CD4-positive, alpha-beta memory T cell (primary cell): Measurements from ENCODE around the gene TAOK2. TPM values are rescaled to one million over a fixed set of nuclear protein-coding genes. Genes with fewer than 3 reads are reported as not detected.

Experiments used
- CTCF ChIA-PET: fragments of 350-600 bp; sonication (Branson Sonifier 250); formaldehyde crosslinking; loops from one replicate; lab custom pipeline; 2021; ENCODE audit warnings: inconsistent platforms; ENCODE audit not compliant: partially characterized antibody; lab: Charles Lee
- POLR2A ChIA-PET: fragments of 350-600 bp; sonication (Branson Sonifier 250); formaldehyde crosslinking; loops from one replicate; lab custom pipeline; 2021; ENCODE audit not compliant: partially characterized antibody; lab: Charles Lee
- DNase-seq, 5 donors: peaks; one replicate each; pipeline versions ENCODE4 v3.0.0 to v3.0.0-alpha.2; 2020 to 2022; ENCODE audit warnings: mixed read lengths in 1 of 5
- H3K27ac ChIP-seq: one replicate; pipeline ENCODE4 v1.7.0; 2013; ENCODE audit warnings: low read depth, low read length
- H3K27me3 ChIP-seq: 2 replicates; pipeline ENCODE4 v1.7.0; 2013; ENCODE audit warnings: mild to moderate bottlenecking, low read length, moderate library complexity; ENCODE audit not compliant: insufficient read depth
- H3K36me3 ChIP-seq: 2 replicates; pipeline ENCODE4 v1.7.0; 2013; ENCODE audit warnings: mild to moderate bottlenecking, low read length, moderate library complexity; ENCODE audit not compliant: insufficient read depth
- H3K4me1 ChIP-seq: 2 replicates; pipeline ENCODE4 v1.7.0; 2013; ENCODE audit warnings: mild to moderate bottlenecking, low read length, moderate library complexity; ENCODE audit not compliant: insufficient read depth
- H3K4me3 ChIP-seq, 2 donors: one replicate each; pipeline ENCODE4 v1.7.0; 2013; ENCODE audit warnings: low read length in 2 of 2, mild to moderate bottlenecking in 1 of 2
- H3K9me3 ChIP-seq, 2 donors: one replicate each; pipeline ENCODE4 v1.7.0; 2013; ENCODE audit warnings: low read length in 2 of 2, control low read depth in 1 of 2; ENCODE audit not compliant: control insufficient read depth in 1 of 2
- H3K27ac Mint-ChIP-seq, 7 donors: one replicate each; pipeline ENCODE4 v1.8.0; 2020 to 2021; ENCODE audit warnings: mixed read lengths in 7 of 7, mild to moderate bottlenecking in 6 of 7, inconsistent platforms in 3 of 7, moderate library complexity in 3 of 7
- H3K27me3 Mint-ChIP-seq, 2 donors: one replicate each; pipeline ENCODE4 v1.8.0; 2020 to 2021; ENCODE audit warnings: mixed read lengths in 2 of 2
- H3K36me3 Mint-ChIP-seq, 2 donors: one replicate each; pipeline ENCODE4 v1.8.0; 2020 to 2021; ENCODE audit warnings: mixed read lengths in 2 of 2, inconsistent platforms in 1 of 2, mild to moderate bottlenecking in 1 of 2
- H3K4me1 Mint-ChIP-seq, 4 donors: one replicate each; pipeline ENCODE4 v1.8.0; 2020 to 2021; ENCODE audit warnings: mixed read lengths in 4 of 4, mild to moderate bottlenecking in 1 of 4
- H3K4me3 Mint-ChIP-seq, 8 donors: one replicate each; pipeline ENCODE4 v1.8.0; 2020 to 2021; ENCODE audit warnings: mixed read lengths in 8 of 8, mild to moderate bottlenecking in 7 of 8, moderate library complexity in 6 of 8, inconsistent platforms in 3 of 8
- H3K9me3 Mint-ChIP-seq, 8 donors: one replicate each; pipeline ENCODE4 v1.8.0; 2020 to 2021; ENCODE audit warnings: mixed read lengths in 8 of 8, mild to moderate bottlenecking in 5 of 8, inconsistent platforms in 3 of 8, moderate library complexity in 1 of 8
- intact Hi-C: fragments of 100-400 bp; cut with micrococcal nuclease; formaldehyde crosslinking; loops from one replicate; pipeline ENCODE4 v1.15.1; 2023
- polyA plus RNA-seq, 2 donors: library from polyadenylated mRNA; unstranded; fragments of 300-500 nt; fragmentation: Illumina TruSeq; gene quantifications; one replicate each; pipeline ENCODE4 v1.2.3, GENCODE V29; 2021
- total RNA-seq, 2 experiments: library from RNA; stranded (reverse); gene quantifications; one replicate each; pipeline ENCODE4 v1.2.3, GENCODE V29; 2021

The TAOK2 gene
- total and polyA plus RNA-seq, 4 experiments from 2014 or later: 1.7 to 56.0 (median 31.0) TPM

DNA sequence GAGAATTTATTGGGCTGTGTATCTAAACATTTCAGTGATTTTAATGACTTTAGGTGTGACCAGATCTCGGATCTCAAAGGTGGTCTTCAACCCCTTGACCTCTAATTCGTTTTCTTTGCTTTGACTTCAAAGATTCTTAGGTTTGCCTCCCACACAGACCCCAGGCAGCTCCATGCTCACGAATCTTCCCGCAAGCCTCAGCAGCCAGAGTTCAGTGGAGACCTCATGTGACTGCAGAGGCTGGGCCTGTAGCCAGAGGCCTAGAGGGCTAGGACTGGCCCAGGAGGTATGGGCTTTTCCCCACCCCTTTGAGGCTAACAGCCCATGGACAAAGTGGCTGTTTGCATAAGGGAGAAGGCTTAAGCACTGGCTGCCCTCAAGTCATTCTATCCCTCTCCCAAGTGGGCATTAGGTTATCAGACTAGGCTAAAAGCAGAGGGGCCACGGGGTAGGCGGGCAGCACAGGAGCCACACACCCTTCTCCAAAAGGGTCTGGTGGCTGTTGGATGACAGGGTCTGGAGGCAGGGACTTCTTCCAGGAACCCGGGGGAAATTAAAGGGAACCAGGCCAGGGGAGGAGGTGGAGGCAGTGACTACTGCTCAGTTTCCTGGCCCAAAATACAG, 18.8 kb downstream of the TAOK2 start:
- H3K27me3 Mint-ChIP-seq: no peaks in the 10 kb centered on the region
- H3K9me3 Mint-ChIP-seq: peaks cover 0 to 2% (median 0%) of the 10 kb centered on the region in 8 donors
- no peak overlapping the region for H3K27ac ChIP-seq
- H3K4me1 Mint-ChIP-seq: peaks cover 11 to 34% (median 21%) of the 10 kb centered on the region in 4 donors
- no peak overlapping the region for H3K4me3 ChIP-seq
- peak overlapping the region in 4 of 7 donors; percentile 22 to 74 (median 42) for H3K27ac Mint-ChIP-seq
- intact Hi-C loops: loop anchor here (10.0 kb wide), 1 partner anchor 178 kb away; the partner anchor contains the start of genes PAGR1 and PRRT2
- peaks cover 26% of the 10 kb centered on the region for H3K36me3 ChIP-seq
- ChIA-PET CTCF (no interaction called here), POLR2A (interaction anchor here (2.1 kb wide), 1 partner anchor 18 kb away, joined by 14 read pairs; the partner anchor contains the start of gene TAOK2)
- H3K4me3 Mint-ChIP-seq: peak overlapping the region in 3 of 8 donors; percentile 21 to 64 (median 64)
- peaks cover 23% of the 10 kb centered on the region for H3K4me1 ChIP-seq
- peaks cover 35 to 64% of the 10 kb centered on the region in 2 donors for H3K36me3 Mint-ChIP-seq
- no peaks in the 10 kb centered on the region for H3K9me3 ChIP-seq
- DNase-seq: no peak
- no peaks in the 10 kb centered on the region for H3K27me3 ChIP-seq

DNA sequence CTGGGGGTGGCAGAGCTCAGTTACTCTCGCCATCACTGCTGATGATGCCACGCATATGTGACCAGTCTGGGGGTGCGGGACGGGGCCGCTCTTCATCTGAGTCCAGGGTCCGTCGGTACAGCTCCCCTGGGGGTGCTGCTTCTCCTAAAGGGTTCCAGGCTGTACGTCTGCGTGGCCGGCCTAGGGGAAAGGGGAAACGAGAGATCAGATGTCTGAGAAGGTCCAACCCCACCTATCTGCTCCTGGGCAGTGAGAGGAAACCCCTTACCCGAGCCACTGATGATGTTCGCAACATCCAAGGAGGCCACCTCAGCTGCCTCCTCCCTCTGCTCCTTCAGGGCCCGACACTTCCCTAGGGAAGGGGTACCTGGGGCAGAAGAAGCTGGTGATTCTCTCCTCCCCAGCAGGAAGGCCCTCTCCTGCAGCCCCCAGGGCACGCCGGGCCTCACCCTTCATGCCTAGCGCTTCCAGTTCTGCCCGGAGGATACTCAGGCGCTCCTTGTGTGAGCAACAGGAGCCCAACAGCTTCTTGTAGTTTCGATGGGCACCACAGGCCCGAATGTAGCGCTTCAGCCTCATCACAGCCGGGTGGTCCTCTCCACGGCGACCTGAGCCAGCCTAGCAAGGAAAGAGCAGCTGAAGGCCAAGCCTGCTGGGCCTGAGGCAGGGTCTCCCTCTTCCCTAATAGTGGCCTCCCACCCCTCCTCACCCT, 19.7 kb downstream of the TAOK2 start:
- Histone ChIP-seq H3K9me3 (no peaks in the 10 kb centered on the region), H3K4me1 (peaks cover 23% of the 10 kb centered on the region), H3K27ac (no peak overlapping the region), H3K27me3 (no peaks in the 10 kb centered on the region), H3K4me3 (no peak overlapping the region), H3K36me3 (peaks cover 27% of the 10 kb centered on the region)
- ChIA-PET POLR2A (interaction anchor here (2.1 to 3.9 kb wide), 3 partner anchors 19 to 73 kb away, joined by 12 to 24 read pairs (median 14); partner anchors contain the start of genes ALDOA, KCTD13 and TAOK2), CTCF (interaction anchor here (1.0 to 1.3 kb wide), 2 partner anchors 8 to 32 kb away, joined by 3 to 4 read pairs; no protein-coding TSS in a partner anchor)
- H3K27me3 Mint-ChIP-seq: no peaks in the 10 kb centered on the region
- peaks cover 13 to 35% (median 25%) of the 10 kb centered on the region in 4 donors for H3K4me1 Mint-ChIP-seq
- no peak for DNase-seq
- H3K27ac Mint-ChIP-seq: peak overlapping the region in 2 of 7 donors; percentile 41 to 99
- H3K9me3 Mint-ChIP-seq: peaks cover 0 to 2% (median 0%) of the 10 kb centered on the region in 8 donors
- intact Hi-C loops: loop anchor here (10.0 kb wide), 1 partner anchor 179 kb away; the partner anchor contains the start of genes PAGR1 and PRRT2
- peak overlapping the region in 2 of 8 donors; percentile 12 to 63 for H3K4me3 Mint-ChIP-seq
- peaks cover 31 to 61% of the 10 kb centered on the region in 2 donors for H3K36me3 Mint-ChIP-seq

DNA sequence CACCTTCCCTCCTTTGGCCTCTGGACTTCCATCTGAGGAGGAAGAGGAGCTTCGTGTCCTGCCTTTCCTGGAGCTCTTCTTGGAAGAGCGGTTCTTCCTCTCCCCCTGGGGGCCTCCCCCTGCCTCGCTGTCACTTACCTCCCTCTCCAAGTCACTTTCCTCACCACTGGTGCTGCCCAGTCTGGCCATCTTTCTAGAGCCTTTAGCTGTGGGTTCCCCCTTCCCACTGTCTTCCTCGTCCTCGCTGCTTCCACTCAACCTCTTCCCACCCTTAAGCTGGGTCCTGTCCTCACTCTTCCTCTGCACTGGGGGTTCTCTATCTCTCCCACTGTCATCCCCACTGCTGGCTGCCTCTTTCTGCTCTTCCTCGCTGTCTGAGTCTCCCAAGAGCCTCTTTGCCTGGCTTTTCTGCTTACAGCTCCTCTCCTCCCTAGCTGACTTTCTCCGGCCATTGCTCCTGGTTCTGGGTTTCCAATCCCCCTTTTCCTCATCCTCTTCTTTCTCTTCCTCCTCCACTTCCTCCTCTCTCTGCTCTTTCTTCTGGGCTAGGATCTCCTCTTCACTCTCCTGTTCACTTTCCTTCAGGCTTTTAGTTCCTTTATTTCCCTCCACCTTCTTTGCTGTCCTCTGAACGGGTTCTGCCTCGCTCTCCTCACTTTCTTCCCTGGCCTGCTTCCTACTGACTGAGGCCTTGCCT, 20.4 kb downstream of the TAOK2 start:
- no peak for DNase-seq
- ChIA-PET POLR2A (interaction anchor here (1.4 to 3.9 kb wide), 5 partner anchors 20 to 294 kb away, joined by 8 to 27 read pairs (median 14); partner anchors contain the start of genes ALDOA, KCTD13, TAOK2 and TMEM219), CTCF (interaction anchor here (1.0 to 1.3 kb wide), 3 partner anchors 9 to 292 kb away, joined by 3 to 4 read pairs (median 3); no protein-coding TSS in a partner anchor)
- peaks cover 29% of the 10 kb centered on the region for H3K36me3 ChIP-seq
- peaks cover 14 to 36% (median 27%) of the 10 kb centered on the region in 4 donors for H3K4me1 Mint-ChIP-seq
- H3K4me3 ChIP-seq: peak overlapping the region in 1 of 2 donors; percentile 72
- intact Hi-C loops: loop anchor here (10.0 kb wide), 1 partner anchor 179 kb away; the partner anchor contains the start of genes PAGR1 and PRRT2
- no peaks in the 10 kb centered on the region for H3K27me3 ChIP-seq
- H3K9me3 Mint-ChIP-seq: peaks cover 0 to 2% (median 0%) of the 10 kb centered on the region in 8 donors
- H3K27ac Mint-ChIP-seq: peak overlapping the region; percentile 23 to 99 (median 97)
- H3K36me3 Mint-ChIP-seq: peaks cover 29 to 59% of the 10 kb centered on the region in 2 donors
- H3K9me3 ChIP-seq: no peaks in the 10 kb centered on the region
- no peaks in the 10 kb centered on the region for H3K27me3 Mint-ChIP-seq
- H3K4me1 ChIP-seq: peaks cover 23% of the 10 kb centered on the region
- H3K4me3 Mint-ChIP-seq: peak overlapping the region; percentile 36 to 98 (median 70)
- peak overlapping the region; percentile 98 for H3K27ac ChIP-seq

DNA sequence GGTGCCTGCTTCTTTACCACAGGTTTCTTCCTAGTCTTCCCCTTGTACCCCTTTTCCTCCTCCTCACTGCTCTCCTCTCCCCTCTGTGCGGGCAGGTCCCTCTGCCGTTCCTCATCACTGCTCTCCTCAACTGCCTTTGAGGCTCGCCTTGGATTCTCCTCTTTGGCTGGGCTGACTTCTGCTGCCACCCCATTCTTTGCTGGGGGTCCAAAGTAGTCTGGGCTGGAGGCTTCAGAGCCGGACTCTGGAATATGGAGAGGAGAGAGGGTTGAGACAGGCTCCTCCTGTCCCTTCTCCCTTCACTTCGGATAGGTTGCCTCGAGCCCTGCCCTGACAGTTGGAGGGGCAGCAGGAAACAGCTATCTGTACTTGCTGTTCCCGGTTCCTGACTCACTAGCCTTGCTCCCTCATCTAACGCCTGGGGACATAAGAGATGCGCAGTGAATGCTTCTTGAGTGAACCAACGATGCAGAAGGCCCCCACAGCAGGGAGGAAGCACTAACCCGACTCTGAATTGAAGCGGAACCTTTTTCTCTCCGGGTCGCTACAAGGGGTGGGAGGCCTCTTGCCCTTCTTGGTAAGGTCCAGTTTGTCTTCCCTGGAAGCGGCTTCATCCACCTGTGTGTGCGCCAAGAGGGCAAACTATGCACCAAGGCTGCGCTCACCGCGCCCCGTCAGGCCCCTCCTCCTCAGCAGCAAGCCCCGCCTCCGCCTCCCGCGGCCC, 21.1 kb downstream of the TAOK2 start:
- Histone ChIP-seq H3K27me3 (no peaks in the 10 kb centered on the region), H3K36me3 (peaks cover 25% of the 10 kb centered on the region), H3K4me3 (peak overlapping the region; percentile 72 to 97), H3K4me1 (peaks cover 23% of the 10 kb centered on the region), H3K9me3 (no peaks in the 10 kb centered on the region), H3K27ac (peak overlapping the region; percentile 98)
- Mint-ChIP-seq H3K4me3 (peak overlapping the region; percentile 95 to 98 (median 98)), H3K9me3 (peaks cover 0 to 2% (median 0%) of the 10 kb centered on the region in 8 donors), H3K4me1 (peaks cover 14 to 43% (median 32%) of the 10 kb centered on the region in 4 donors), H3K36me3 (peaks cover 23 to 59% of the 10 kb centered on the region in 2 donors), H3K27ac (peak overlapping the region; percentile 97 to 99 (median 99)), H3K27me3 (no peaks in the 10 kb centered on the region)
- DNase-seq: no peak
- ChIA-PET POLR2A (interaction anchor here (0.6 to 3.9 kb wide), 16 partner anchors 21 to 901 kb away, joined by 3 to 57 read pairs (median 7); partner anchors contain the start of genes ALDOA, CDIPT, FBRS and KCTD13), CTCF (interaction anchor here (1.0 to 1.3 kb wide), 4 partner anchors 20 to 303 kb away, joined by 3 to 5 read pairs (median 4); no protein-coding TSS in a partner anchor)
- intact Hi-C loops: loop anchor here (10.0 kb wide), 1 partner anchor 180 kb away; the partner anchor contains the start of genes PAGR1 and PRRT2

DNA sequence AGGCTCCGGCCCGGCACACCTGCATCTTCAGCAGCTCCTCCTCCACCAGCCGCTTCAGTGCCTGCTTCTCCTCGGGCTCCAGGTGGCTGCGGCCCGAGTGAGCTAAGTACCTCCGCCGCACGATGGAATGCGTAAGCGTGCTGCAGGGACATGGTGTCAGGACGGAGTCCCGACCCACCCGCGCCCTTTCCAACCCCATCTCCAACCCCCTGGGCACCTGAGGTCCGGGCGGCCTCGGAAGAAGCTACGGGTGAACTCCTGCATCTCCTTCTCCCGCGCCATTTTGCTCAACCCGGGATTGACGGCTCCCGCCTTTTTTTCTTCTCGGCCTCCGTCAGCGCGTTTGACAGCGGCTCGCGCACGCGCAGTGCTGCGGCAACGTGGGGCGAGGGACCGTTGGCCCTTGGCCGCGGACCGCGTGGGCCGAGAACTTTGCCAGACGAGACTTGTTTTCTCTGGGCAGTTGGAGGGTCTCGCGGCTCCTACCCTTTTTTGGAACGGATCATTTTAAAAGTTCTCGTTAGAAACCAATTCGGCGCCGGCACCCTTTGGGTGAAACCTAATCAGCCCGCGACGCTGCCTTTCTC, 21.7 kb downstream of the TAOK2 start, which contains the start of gene HIRIP3:
Gene HIRIP3, minus strand, starts transcription at position 294 of the 587 bp plus-strand sequence. Its CDS starts 12 bp downstream, at position 282.
- Histone ChIP-seq H3K4me3 (peak within 1 kb of the TSS; percentile 72 to 97), H3K27ac (peak within 1 kb of the TSS; percentile 98), H3K36me3 (peaks cover 24% of the 10 kb centered on the region), H3K4me1 (peaks cover 23% of the 10 kb centered on the region), H3K9me3 (no peaks in the 10 kb centered on the region), H3K27me3 (no peaks in the 10 kb centered on the region)
- H3K4me1 Mint-ChIP-seq: peaks cover 14 to 44% (median 32%) of the 10 kb centered on the region in 4 donors
- POLR2A ChIA-PET: interaction anchor here (0.6 to 3.9 kb wide), 20 partner anchors 9 to 900 kb away, joined by 3 to 57 read pairs (median 6); partner anchors contain the start of genes ALDOA, ASPHD1, CDIPT and FBRS
- DNase-seq: peak; percentile 88 to 91 (median 89)
- H3K4me3 Mint-ChIP-seq: peak within 1 kb of the TSS; percentile 95 to 98 (median 98)
- H3K9me3 Mint-ChIP-seq: peaks cover 0 to 2% (median 0%) of the 10 kb centered on the region in 8 donors
- CTCF ChIA-PET: interaction anchor here (1.0 to 2.2 kb wide), 4 partner anchors 10 to 304 kb away, joined by 3 to 13 read pairs (median 4); no protein-coding TSS in a partner anchor
- H3K27me3 Mint-ChIP-seq: no peaks in the 10 kb centered on the region
- H3K36me3 Mint-ChIP-seq: peaks cover 16 to 56% of the 10 kb centered on the region in 2 donors
- intact Hi-C loops: loop anchor here (10.0 kb wide), 1 partner anchor 181 kb away; the partner anchor contains the start of genes PAGR1 and PRRT2
- H3K27ac Mint-ChIP-seq: peak within 1 kb of the TSS; percentile 97 to 99 (median 99)
